Glomerular visceral epithelial cell (primary cell): ENCODE data around the gene CDC14A.
"Not testable (repeated sequence)": the region's sequence is repeated elsewhere in the genome, so short reads cannot be mapped to it uniquely, and the experiment has no call there.

Experiments used
- DNase-seq: peaks from one replicate; pipeline ENCODE4 v3.0.0-alpha.2; 2016; ENCODE audit errors: extremely low spot score

The CDC14A gene

DNA sequence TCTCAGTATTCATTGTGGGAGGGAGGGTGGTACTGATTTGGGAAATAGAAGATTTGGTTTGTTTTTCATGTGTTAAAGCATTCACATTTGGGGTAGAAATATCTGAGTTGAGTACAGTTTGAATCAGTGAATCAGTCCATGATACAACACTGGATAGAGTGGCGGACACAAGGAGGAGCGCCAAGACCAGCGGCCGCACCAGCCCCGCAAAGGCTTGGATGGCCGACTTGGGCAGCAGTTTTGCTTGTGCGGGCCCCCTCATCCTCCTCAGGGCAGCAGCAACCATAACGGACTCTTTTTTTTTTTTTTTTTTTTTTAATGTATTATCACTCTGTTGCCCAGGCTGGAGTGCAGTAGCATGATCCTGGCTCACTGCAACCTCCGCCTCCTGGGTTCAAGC, 20.0 kb upstream of the CDC14A start:
- no peak for DNase-seq

DNA sequence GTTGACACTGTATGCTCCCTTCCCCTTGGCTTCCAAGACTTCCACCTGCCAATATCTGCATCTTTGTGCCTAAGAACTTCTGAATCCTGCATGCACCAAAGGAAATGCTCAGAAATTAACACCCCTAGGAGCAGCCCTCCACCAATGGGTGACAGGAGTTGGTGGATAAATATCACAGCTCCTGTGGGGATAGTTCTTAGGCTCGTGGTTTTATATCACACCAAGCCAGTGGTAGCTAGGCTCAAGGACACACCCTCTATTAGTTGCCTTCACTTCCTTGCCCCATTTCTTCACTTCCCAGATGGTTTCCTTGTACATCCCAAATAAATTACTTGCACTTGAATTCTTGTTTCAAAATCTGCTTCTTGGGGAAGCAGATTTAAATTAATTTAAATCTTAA, 16.9 kb upstream of the CDC14A start:
- no peak for DNase-seq

DNA sequence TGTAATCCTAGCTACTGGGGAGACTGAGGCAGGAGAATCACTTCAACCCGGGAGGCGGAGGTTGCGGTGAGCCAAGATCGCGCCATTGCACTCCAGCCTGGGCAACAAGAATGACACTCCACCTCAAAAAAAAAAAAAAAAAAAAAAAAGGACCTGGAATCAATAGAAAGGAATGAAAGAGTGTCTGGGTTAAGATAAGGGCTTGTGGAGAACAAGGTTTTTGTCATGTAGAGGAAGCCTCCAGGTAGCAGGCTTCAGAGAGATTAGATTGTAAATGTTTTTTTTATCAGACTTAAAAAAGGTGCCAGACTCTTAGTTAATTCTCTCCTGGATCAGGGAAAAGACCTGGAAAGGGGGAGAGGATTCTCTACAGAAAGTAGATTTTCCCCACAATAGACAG, 14.4 kb upstream of the CDC14A start:
- DNase-seq = not testable (repeated sequence)

DNA sequence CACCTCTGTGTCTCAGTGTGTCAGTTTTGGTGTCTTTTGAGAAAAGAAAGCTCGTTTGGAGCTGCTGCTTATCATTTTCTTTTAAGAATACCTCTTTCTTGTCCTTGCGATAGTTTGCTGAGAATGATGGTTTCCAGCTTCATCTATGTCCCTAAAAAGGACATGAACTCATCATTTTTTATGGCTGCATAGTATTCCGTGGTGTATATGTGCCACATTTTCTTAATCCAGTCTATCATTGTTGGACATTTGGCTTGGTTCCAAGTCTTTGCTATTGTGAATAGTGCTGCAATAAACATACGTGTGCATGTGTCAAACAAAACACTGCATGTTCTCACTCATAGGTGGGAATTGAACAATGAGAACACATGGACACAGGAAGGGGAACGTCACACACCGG, 12.6 kb upstream of the CDC14A start:
- DNase-seq = not testable (repeated sequence)

DNA sequence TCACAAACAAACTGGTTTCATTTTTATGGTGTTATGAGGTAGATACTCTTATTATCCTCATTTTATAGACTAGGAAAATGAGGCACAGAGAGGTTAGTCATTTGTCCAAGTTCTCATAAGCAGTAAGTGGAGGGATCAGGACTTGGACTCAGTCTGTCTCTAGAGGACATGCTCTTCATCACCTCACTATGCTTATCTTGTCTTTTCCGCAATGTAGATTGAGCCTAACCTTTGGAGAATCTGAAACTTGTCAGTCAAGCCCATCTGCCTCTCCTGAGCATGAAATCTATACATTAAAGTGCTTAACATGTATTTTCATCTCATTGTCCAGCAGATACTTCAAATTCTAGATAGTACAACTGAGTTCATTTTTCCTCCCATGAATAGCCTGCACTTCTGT, 11.8 kb upstream of the CDC14A start:
- DNase-seq = no peak

DNA sequence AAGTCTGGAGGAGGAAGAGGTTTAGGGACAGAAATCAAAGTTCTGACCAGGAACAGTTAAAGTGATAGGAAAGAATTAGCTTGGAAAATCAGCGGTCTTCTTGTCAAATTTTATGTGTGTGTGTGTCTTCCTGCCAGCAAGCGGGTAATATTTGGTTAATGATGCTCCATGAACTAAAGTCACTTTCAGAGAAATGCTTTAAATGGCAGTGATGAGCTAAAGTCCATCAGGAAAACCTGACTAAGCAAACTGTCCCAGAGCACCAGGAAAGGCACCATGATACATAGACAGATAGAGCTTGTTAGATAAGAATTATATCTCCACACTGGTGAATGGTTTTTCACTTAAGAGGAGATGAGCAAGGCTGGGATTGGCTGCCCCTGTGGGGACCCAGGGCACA, 10.0 kb upstream of the CDC14A start:
- DNase-seq = no peak

DNA sequence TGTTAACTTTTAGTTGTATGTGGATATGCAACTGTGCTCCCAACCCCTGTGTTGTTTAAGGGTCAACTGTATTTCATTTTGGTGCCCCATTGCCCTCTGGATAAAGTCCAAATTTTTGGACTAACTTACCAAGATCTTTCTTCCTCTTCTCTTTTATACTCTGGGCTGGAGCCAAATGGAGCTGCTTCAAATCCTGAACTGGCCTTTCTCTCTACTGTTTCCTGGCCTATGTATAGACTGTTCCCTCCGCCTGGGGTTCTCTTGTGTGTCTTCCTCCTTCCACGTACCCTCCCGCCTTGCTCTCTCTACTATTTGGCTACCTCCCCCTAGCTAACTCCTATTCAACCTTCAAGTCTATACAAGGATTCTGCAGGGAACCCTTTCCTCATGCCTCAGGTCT, 8.4 kb upstream of the CDC14A start:
- DNase-seq = no peak

DNA sequence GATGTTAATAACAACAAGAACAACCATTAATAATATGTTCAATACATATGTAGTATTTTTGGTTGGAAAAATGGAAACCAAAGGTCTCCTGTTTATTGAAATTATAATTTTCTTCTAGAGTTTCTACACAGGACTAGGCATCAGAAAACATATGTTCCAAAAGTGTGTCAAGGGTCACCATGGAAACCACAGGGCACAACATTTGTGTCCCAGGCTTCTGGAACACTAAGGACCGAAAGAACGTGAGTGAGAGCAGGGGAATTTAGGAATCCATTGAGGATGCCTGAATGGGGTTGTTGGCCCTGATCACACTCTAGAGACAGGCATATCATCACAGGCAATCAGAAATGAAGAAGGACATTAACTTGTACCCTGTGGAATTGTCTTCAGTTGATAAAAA, 7.5 kb upstream of the CDC14A start:
- no peak for DNase-seq

DNA sequence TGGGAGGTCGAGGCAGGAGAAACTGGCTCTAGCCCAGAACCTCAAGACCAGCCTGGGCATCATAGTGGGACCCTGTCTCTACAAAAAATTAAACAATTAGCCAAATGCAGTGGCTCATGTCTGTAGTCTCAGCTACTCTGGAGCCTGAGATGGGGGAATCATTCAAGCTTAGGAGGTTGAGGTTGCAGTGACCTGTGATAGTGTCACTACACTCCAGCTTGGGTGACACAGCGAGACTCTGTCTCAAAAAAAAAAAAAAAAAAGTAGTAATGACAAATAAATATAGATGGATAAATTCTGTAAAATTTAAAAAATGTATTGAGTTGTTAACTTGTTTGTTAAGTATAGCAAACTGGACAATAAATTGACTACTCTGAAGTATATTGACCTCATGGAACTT, 5.9 kb upstream of the CDC14A start:
- no peak for DNase-seq

DNA sequence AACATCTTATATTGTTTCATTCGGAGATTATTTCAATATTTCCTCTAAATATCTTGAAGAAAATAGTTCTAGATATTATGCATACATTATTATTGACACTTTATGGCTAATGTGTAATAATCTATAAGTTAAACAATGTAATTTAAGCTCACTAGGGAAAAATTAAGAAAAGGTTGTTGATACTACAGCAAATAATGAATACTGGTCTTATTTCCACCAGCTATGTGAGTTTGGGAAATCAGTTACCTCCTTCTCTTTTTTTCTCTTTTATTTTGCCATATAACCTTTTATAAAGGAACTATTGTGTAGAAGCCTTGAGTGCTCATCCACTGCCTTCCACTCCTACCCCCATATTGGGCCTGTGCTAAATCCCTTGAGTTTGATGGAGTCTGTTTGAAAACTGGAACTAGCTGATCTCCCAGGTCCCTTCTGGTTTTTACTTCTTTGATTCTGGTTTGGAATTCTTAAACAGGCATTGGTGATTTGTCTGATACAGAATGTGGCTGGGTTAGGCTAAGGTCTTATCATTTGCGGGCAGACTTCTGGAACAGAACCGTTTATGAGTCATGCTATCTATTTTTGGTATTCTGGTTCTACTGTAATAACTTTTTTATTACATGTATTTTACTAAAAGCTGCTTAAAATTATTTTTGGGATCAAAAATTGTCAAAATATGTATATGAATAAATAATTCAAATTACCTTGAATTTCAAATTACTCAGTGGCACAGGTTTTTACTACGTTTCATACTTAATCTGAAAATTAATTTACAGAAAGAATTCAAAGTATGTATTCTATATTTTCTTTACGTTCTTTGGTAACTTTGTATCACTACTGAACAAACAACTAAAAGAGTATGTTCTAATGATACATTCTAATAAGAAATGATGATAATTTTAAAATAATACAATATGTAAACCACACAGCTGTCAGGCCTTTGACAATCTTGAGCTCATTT, 5.0 kb upstream of the CDC14A start:
- no peak for DNase-seq

DNA sequence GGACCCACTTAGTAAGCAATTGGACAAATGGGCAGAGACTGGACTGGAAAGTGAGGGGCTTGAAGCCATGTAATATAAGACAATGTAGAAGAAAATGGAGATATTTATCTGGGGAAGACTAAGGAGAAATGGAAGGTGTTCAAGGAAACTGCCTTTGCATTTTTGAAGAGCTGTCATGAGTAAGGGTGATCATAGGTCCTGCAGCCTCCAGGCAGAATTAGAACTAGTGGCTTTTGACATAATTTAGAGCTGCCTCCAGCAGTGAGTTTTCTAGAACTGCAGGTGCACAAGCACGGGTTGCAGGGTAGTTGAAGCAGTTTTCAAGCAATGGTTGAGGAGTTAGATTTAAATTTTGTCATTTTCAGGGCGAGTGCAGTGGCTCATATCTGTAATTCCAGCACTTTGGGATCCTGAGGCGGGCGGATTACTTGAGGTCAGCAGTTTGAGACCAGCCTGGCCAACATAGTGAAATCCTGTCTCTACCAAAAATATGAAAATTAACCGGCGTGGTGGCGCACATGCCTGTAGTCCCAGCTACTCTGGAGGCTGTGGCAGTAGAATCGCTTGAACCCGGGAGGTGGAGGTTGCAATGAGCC, 3.7 kb upstream of the CDC14A start:
- no peak for DNase-seq

DNA sequence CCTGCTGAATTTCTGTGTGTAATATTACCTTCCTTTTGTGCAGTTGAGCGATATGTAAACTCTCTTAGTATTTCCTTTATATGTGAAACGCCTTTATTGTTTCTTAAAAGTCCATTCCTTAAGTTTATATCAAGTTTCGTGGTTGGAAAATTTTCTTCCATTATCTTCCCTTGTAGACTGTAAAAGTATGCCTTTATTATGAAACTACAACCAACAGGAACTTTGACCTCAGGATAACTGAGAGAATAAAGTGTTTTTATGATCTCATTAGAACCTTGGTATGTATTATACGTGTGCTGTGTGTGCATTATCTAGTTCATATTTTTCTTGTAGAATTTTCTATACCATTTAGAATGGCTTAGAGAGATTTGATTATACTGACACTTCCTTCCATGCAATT, 3.1 kb upstream of the CDC14A start:
- no peak for DNase-seq

DNA sequence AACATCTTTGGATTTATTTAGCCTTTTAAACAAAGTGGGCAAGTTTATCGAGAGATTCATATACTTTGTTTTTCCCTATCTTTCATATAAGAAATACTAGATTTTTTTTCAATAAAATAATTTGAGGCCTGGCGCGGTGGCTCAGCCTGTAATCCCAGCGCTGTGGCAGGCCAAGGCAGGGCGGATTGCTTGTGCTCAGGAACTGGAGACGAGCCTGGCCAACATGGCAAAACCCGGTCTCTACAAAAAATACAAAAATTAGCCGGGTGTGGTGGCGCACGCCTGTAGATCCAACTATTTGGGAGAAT, 1.6 kb upstream of the CDC14A start:
- DNase-seq = no peak

DNA sequence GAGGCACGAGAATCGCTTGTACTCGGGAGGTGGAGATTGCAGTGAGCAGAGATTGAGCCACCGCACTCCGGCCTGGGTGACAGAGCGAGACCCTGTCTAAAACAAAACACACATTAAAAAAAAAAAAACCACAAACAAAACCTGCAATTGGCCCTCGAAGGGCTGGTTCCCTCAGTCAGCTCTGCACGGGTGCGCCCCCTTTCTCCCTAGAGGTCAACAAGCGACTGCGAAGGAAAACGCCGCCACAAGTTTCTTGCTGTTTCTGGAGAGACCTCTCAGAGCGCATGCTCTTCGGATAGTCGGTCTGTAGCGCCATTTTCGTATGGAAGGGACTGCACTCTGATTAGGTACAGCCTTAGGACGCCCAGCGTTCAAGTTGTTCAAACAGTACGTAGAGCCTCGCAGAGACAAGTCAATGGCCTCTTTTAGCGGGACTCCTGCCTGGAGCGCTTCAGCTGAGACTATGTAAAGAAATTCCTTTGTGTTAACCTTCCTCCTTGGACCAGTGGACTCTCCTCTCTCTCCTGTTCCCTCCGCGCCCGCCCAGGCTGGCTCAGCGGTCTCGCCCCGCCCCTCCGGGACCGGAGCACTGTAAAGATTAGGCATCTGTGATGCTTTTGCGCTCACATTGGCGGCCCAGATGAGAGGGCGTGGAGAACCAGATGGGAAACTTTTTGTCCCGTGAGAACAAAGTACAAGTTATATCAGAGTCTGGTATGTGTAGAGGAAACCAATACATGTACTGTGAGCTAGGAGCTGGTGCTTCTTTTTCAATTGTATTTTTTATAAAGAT, 1.0 kb upstream of the CDC14A start:
- DNase-seq = peak; percentile 91

DNA sequence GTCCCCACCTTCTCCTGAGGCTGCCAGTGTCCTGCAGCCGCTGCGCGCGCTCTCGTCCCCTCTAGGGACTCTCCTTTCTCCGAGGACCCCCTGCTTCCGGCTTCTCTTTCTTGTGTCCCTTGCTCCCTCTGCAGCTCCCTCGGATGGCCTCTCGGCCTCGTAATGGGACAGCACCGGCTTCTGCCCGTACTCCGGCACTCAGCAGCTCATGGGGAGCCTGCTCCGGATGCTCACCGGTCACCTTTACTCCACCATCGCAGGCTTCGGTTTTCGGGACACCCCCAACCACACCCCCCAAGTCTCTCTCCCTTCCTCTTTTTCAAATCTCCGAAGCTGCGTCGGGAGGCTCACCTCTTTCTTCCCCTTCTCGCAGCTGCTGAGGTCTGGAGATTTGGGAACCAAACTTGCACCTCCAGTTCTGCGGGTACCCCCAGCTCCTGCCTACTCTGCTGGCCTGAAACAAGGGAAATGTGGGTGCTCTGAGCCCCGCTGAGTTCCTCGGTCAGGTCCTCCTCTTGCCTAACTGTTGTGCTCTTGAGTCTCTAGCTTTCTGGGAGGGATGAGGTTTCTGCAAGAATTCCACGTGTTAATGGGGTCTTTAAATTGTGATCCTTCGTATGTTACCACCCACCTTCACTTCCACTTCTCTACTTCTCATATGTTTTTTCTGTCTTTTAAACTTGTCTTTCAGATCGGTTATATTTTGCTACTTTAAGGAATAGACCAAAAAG, 930 bp downstream of the CDC14A start:
- peak; percentile 5 for DNase-seq

DNA sequence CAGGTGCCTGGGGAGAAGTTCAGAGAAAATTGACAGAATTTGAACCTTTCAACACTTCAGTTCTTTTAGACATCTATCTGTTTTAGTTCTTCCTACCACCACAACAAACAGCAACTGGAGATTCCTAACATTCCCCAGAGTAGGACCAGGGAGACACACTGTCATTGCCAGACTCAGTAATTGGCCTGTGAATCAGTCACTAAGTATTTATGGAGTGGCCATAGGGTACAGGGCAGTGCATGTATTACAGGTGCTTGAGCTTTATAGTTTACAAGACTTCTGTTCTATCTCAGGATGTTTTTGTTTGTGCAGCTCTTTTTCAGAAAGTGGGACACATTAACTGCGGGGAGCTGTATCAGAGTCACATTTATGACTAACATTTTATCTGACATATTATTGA, 1.7 kb downstream of the CDC14A start:
- peak; percentile 67 for DNase-seq

DNA sequence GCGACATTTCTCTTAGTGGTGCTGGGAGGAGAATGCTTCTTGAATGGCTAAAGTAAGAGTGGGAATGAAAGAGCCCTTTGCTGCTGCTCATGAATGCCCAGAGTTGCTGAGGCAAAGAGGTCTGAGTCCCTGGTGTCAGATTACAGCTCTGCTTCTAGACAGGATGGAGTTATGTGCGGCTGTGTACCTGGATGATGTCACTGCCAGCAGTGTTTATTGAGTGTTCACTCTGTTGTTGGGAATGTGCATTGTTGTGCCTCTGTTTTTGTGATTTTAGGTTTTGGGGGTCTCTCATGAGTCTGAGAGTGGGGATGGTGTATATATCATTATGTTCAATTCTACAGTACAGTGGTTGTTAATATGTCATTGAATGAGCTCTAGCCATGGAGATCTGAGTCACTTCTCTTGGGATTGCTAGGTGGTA, 2.7 kb downstream of the CDC14A start:
- peak; percentile 58 for DNase-seq

DNA sequence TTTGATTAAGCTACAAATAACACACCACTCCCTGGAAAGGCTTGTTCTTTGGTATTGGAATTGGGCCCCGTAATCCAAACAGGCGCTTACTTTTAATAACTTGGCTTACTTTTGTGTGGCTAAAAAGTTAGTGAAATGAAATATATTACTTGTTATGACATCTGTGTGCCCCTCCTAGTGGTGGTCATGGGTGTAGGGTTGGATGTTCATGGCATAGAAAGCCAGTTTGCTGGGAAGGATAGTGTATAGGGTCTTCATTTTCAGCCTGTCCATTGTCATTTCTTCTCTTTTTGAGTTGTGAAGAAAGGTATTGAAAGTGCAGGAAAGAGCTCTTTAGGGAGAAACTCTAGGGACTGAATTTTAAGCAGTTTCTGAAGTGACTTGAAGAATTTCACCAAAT, 5.9 kb downstream of the CDC14A start:
- DNase-seq = peak; percentile 25

DNA sequence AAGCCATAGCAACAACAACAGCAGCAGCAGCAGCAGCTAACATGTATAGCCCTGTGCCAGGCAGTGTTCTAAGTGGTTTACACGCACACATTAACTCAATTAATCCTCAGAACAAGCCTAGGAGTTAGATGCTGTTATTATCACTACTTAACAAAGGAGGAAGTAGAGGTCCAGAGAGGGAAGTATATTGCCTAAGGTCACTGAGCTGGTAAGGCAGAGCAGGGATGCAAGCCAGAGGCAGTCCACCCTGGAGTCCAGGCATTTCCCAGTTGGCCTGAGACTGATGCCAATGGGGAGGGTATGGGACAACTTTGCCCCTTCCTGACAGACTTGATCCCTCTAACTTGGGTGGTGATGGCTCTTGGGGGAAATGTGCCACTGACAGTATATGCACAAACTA, 6.8 kb downstream of the CDC14A start:
- DNase-seq = no peak

DNA sequence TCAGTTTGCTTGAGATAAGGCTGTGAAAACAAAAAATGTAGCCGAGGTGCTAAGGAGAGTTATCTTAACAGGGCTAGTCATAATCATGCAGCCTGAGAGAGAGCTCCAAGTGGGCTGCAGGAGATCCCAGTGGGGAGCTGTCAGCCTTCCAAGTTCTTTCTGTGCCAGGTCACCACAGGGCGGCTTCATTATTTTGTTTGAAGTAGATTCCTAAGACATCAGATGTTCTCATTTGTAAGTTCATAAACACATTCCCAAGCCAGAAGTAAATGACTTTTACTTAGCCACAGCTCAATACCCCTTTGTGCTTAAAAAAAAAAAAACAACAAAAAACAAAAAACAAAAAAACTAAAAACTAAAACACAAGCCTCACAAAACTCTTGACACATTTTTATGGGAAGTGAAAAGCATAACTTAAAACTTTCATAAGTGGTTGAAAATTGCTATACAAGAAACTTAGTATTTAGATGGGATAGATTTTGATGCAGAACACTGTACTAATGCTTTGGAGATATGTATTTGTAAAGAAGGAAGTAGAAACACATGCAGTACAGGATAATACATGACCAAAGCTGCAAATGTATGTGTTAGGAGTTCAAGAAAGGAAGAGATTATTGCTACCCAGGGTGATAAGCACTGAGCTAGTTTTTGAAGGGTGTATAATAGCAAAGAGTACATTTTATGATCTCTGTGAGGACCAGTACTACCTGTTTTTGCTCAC, 8.6 kb downstream of the CDC14A start:
- peak; percentile 29 for DNase-seq

DNA sequence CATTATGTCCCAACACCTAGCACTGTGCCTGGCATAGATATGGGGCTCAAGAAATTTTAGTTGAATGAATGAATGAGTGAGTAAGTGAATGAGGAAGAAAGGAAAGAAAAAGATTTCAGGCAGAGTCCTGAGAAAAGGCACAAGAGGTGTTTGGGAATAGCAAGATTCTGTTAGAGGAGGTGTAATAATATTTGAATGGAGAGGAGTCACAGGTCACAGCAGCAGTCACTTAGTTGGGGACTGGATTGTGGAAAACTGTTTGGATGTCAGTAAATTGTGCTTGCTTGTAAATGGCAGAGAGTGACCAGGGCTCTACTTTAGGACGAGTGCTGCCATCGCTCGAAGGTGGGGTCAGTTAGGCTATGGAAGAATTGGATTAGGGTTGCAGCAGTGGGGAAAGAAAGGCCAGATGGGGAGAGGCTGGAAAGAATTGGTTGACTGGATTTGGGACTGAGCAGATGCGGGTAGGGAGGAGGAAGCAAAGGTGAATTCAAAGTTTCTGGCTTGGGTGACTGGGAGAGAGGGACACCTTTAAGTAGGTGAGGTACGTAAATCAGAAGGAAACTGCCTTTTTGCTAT, 9.3 kb downstream of the CDC14A start:
- no peak for DNase-seq
